ENCODE results near the gene VWCE.
"Not testable (repeated sequence)": the region's sequence is repeated elsewhere in the genome, so short reads cannot be mapped to it uniquely, and the experiment has no call there.

VWCE gene

DNA sequence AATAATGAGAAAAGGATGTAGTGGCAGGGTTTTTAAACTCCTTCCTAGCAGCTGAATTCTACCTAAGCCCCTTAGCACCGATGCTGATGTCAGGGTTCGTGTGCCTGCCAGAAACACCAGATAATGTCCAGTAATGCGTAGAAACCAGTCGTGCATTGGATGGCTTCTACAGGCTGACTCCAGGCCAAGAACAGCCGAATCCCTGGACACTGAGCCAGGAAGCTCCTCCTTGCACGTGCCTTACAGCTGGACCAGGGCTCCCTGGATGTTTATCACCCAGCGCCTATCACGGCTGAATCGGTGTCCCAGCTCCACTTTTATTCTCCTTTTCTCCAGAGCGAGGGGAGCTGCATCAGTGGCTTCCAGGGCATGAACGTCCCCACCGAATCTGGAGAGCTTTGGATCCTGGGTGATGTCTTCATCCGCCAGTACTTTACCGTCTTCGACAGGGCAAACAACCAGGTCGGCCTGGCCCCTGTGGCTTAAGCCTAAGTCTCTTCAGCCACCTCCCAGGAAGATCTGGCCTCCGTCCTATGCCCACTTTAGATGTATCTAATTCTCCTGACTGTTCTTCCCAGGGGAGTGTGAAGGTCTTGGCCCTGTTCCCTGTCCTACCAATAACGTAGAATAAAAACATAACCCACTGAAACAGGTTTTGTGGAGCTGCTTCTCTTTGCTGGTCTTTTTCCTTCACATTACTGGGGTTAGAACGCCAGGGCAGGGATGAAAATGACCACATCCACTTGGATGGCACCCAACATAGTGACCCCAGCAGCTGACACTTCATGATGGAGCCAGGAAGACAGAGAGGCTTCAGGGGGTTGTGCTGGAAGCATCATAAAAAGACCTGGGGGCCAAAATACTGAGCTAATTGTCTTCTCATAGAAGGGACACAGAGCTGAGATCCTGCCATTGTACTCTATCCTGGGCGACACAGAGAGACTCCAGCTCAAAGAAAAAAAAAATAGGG, 44.0 kb downstream of the VWCE start:
- DNase-seq, result not testable (repeated sequence)

DNA sequence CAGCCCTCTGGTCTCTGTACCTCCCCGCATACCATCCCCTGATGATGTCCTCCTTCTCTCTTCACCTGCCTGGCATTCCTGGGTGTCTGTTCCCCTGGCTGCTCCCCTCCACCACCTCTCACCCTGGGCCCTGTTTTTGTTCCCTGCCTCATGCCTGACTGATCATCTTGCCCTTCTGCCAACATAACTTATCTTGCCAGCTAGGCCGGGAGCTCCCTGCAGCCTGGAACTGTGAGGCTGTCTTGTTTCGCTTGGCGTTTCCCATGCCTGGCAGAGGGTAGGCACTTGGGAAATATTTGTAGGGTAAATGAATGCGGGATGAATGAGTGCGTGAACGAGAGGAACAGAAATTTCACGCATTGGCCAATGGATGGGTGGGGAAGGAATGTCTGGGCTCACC, 45.9 kb downstream of the VWCE start:
- DNase-seq, result not testable (repeated sequence)

DNA sequence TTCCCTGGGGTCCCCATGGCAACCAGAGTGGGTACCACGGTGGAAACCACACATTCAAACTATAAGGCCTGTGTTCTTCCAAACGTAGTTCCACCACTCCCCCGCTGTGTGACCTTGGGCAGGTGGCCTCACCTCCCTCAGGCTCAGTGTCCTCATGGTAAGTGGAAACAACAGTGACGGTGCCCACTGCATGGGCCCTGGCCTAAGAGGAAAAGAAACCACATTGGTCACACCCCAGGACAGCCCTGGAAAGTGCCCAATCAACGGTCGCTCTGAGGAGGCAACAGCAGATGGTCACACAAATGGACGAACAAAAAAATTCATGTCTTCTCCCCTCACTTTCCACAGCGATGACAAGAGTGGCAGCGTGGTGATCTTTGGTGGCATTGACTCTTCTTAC, 47.0 kb downstream of the VWCE start:
- DNase-seq, result not testable (repeated sequence)

DNA sequence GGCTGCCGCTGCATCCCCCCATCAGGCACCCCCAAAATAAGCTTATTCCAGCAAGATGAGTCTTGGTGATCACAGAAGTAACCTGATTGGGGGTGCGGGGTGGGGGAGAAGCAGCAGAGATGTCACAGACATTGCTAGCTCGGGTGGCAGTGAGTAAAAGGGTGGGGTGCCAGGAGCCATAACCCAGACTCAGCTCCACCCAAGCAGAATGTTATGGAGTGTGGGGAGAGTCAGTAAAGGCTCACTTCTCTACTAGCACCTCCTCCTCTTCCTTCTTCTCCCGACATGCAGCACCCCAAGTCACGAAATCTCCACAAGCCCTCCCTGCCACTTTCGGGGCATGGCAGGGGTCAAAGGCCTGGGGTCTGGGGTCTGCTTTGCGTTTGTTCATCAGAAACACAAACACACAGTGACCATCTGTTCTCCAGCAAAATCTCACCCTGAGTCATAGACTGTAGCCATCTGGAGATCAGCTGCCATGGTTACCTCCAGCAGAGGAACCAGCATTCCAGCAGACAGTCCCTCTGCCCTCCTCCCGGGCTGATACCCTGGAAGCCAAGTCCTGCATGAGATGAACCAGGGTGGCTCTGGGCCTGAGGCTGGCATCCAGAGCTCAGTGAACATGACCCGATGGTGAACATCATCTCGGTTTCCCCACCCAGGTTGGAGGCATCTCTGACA, 49.7 kb downstream of the VWCE start:
- not testable (repeated sequence) for DNase-seq

DNA sequence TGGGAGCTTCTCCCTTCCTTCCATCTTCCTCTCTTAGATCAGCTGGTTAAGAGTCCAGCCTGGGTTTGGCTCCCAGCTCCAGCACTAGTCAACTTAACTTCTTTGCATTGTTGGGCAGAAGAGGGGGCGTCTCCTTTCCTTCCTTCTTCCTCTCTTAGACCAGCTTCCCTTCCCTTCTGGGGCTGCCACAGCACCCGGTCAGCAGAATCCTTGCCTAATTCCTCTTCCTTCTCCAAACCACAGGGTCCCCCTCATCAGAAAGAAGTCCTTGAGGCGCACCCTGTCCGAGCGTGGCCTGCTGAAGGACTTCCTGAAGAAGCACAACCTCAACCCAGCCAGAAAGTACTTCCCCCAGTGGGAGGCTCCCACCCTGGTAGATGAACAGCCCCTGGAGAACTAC, 53.6 kb downstream of the VWCE start:
- DNase-seq, result not testable (repeated sequence)

DNA sequence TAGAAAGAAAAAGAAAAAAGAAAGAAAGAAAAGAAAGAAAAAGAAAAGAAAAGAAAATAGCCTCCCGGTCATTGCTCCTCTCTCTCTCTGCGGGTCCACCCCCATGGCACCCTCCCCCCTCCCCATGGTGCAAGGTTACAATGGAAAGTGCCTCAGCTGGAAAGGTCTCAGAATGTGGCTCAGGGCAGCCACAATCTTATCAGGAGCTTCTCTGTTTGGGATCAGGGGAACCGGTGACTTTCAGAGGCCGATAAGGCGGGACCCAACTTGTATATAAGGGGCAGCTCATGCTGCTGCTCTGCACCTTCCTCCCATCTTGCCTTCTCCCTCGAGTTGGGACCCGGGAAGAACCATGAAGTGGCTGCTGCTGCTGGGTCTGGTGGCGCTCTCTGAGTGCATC, 54.2 kb downstream of the VWCE start, which contains the start of gene PGA5:
Gene PGA5 (plus strand): TSS at position 301 of the 400 bp plus-strand sequence. CDS start 52 bp downstream, at position 353.
- not testable (repeated sequence) for DNase-seq

DNA sequence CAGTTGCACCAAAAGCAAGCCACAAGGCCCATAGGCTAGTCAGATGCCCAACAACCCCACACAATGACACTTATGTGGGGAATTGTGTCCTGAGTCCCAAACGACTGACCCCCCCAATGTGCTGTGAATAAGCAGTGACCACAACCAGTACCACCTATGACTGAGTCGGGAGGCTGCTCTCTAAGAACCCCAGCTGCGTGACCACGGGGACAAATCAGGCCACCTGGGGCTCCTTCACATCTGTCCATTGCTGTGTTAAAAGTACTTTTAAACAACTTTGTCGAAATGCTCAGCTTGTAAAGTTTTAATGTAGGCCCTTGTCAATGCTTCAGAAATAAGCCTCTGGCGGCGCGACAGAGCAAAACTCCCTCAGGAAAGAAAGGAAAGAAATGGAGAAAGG, 54.8 kb downstream of the VWCE start:
- DNase-seq, result not testable (repeated sequence)

DNA sequence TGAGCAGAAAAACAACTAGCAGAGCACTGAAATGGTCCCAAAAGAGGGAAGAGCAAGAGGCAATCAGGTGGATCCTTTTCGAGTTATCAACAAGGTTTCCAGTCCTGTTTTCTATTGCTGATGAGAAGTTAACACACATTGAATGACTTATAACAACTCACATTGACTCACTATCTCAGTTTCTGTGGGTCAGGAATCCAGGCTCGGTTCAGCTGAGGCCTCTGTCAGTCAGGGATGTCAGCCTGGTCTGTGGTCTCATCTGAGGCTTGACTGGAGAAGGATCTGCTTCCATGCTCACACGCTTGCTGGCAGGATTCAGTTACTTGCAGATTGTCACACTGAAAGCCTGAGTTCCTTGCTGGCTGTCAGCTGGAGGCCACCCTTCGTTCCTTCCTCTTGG, 58.0 kb downstream of the VWCE start:
- not testable (repeated sequence) for DNase-seq

DNA sequence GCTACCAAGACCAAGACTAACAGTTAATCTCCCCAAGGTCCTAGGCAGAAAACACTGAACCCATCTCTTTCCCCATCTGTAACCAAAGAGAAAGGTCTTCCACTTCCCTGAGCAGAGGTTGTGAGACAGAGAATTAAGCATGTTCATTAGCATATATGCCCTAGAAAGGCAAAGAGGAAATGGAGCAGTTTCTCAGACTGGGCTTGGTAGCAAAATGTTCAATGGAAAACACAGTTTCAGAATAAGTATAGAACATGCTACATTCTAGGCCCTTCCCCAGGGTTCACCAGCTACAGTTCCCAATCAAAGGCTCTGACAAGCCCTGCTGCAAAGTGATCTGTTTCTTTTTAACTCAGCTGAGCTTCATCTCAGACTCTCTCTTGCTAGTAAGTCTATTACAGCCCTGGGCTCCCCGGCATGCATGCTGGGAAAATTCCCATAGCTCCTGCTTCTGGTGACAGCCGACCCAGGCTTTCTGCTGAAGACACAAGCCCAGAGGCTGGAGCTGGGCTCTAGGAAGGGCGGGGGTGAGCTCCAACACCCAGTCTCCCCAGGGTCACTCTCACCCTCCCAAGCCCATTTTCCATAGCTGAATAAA, 62.5 kb downstream of the VWCE start:
- not testable (repeated sequence) for DNase-seq

DNA sequence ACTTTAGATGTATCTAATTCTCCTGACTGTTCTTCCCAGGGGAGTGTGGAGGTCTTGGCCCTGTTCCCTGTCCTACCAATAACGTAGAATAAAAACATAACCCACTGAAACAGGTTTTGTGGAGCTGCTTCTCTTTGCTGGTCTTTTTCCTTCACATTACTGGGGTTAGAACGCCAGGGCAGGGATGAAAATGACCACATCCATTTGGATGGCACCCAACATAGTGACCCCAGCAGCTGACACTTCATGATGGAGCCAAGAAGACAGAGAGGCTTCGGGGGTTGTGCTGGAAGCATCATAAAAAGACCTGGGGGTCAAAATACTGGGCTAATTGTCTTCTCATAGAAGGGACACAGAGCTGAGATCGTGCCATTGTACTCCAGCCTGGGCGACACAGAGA, 63.5 kb downstream of the VWCE start:
- DNase-seq, result not testable (repeated sequence)

DNA sequence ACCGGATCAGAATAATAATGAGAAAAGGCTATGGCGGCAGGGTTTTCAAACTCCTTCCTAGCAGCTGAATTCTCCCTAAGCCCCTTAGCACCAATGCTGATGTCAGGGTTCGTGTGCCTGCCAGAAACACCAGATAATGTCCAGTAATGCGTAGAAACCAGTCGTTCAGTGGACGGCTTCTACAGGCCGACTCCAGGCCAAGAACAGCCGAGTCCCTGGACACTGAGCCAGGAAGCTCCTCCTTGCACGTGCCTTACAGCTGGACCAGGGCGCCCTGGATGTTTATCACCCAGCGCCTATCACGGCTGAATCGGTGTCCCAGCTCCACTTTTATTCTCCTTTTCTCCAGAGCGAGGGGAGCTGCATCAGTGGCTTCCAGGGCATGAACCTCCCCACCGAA, 64.1 kb downstream of the VWCE start:
- DNase-seq, result not testable (repeated sequence)

DNA sequence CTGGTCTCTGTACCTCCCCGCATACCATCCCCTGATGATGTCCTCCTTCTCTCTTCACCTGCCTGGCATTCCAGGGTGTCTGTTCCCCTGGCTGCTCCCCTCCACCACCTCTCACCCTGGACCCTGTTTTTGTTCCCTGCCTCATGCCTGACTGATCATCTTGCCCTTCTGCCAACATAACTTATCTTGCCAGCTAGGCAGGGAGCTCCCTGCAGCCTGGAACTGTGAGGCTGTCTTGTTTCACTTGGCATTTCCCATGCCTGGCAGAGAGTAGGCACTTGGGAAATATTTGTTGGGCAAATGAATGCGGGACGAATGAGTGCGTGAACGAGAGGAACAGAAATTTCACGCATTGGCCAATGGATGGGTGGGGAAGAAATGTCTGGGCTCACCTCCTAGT, 65.7 kb downstream of the VWCE start:
- DNase-seq, result not testable (repeated sequence)

DNA sequence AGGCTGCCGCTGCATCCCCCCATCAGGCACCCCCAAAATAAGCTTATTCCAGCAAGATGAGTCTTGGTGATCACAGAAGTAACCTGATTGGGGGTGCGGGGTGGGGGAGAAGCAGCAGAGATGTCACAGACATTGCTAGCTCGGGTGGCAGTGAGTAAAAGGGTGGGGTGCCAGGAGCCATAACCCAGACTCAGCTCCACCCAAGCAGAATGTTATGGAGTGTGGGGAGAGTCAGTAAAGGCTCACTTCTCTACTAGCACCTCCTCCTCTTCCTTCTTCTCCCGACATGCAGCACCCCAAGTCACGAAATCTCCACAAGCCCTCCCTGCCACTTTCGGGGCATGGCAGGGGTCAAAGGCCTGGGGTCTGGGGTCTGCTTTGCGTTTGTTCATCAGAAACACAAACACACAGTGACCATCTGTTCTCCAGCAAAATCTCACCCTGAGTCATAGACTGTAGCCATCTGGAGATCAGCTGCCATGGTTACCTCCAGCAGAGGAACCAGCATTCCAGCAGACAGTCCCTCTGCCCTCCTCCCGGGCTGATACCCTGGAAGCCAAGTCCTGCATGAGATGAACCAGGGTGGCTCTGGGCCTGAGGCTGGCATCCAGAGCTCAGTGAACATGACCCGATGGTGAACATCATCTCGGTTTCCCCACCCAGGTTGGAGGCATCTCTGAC, 68.5 kb downstream of the VWCE start:
- DNase-seq, result not testable (repeated sequence)

DNA sequence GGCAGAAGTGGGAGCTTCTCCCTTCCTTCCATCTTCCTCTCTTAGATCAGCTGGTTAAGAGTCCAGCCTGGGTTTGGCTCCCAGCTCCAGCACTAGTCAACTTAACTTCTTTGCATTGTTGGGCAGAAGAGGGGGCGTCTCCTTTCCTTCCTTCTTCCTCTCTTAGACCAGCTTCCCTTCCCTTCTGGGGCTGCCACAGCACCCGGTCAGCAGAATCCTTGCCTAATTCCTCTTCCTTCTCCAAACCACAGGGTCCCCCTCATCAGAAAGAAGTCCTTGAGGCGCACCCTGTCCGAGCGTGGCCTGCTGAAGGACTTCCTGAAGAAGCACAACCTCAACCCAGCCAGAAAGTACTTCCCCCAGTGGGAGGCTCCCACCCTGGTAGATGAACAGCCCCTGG, 72.4 kb downstream of the VWCE start:
- not testable (repeated sequence) for DNase-seq

DNA sequence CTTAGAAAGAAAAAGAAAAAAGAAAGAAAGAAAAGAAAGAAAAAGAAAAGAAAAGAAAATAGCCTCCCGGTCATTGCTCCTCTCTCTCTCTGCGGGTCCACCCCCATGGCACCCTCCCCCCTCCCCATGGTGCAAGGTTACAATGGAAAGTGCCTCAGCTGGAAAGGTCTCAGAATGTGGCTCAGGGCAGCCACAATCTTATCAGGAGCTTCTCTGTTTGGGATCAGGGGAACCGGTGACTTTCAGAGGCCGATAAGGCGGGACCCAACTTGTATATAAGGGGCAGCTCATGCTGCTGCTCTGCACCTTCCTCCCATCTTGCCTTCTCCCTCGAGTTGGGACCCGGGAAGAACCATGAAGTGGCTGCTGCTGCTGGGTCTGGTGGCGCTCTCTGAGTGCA, 73.1 kb downstream of the VWCE start, which contains the start of gene PGA4:
Gene PGA4 (plus strand): TSS at position 301 of the 400 bp plus-strand sequence. CDS start 54 bp downstream, at position 355.
- not testable (repeated sequence) for DNase-seq

DNA sequence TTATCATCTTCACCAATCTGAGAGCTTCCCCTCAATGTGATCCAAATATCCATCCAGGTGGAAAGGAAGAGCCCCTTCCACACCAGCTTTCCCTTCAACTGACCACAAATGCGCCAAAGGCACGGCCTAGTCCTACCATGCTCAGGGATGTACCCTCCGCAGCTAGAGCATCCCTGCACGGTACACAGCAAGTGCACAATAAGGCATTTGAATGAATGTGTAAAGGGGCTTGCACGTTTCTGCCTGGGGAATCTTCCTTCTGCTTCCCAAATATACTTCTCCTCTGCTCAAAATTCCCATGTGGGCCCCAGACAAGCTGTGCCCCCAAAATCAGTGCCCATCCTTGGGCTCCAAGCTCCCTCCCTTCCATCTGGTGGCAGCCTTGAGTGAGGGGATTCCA, 76.1 kb downstream of the VWCE start:
- DNase-seq, result not testable (repeated sequence)

DNA sequence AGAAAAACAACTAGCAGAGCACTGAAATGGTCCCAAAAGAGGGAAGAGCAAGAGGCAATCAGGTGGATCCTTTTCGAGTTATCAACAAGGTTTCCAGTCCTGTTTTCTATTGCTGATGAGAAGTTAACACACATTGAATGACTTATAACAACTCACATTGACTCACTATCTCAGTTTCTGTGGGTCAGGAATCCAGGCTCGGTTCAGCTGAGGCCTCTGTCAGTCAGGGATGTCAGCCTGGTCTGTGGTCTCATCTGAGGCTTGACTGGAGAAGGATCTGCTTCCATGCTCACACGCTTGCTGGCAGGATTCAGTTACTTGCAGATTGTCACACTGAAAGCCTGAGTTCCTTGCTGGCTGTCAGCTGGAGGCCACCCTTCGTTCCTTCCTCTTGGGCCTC, 76.8 kb downstream of the VWCE start:
- DNase-seq, result not testable (repeated sequence)

DNA sequence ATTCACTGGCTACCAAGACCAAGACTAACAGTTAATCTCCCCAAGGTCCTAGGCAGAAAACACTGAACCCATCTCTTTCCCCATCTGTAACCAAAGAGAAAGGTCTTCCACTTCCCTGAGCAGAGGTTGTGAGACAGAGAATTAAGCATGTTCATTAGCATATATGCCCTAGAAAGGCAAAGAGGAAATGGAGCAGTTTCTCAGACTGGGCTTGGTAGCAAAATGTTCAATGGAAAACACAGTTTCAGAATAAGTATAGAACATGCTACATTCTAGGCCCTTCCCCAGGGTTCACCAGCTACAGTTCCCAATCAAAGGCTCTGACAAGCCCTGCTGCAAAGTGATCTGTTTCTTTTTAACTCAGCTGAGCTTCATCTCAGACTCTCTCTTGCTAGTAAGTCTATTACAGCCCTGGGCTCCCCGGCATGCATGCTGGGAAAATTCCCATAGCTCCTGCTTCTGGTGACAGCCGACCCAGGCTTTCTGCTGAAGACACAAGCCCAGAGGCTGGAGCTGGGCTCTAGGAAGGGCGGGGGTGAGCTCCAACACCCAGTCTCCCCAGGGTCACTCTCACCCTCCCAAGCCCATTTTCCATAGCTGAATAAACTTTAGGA, 81.3 kb downstream of the VWCE start:
- not testable (repeated sequence) for DNase-seq

DNA sequence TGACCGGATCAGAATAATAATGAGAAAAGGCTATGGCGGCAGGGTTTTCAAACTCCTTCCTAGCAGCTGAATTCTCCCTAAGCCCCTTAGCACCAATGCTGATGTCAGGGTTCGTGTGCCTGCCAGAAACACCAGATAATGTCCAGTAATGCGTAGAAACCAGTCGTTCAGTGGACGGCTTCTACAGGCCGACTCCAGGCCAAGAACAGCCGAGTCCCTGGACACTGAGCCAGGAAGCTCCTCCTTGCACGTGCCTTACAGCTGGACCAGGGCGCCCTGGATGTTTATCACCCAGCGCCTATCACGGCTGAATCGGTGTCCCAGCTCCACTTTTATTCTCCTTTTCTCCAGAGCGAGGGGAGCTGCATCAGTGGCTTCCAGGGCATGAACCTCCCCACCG, 82.9 kb downstream of the VWCE start:
- not testable (repeated sequence) for DNase-seq

DNA sequence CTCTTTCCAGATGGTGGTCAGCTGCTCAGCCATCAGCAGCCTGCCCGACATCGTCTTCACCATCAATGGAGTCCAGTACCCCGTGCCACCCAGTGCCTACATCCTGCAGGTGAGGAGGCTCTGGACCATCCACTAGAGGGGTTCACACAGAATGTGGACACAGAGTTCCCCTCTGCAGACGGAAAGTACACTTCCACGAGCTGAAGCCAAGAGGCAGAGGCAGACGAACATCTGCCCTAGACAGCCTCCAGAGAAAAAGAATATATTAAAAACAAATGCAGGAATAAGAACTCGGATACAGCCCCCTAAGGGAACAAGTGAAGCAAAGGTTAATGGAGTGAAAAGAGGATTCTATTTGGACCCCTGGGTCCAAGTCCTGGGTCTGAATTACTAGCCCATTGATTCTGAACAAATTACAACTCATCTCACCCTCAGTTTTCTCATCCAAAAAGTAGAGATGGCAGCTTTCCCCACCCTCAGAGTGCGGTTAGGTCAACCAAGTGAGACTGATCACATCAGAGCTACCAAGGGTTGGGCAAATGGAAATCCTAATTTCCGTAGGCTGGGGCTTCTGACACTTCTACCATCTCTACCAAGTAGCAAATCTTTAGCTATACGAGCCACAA, 83.7 kb downstream of the VWCE start:
- not testable (repeated sequence) for DNase-seq

DNA sequence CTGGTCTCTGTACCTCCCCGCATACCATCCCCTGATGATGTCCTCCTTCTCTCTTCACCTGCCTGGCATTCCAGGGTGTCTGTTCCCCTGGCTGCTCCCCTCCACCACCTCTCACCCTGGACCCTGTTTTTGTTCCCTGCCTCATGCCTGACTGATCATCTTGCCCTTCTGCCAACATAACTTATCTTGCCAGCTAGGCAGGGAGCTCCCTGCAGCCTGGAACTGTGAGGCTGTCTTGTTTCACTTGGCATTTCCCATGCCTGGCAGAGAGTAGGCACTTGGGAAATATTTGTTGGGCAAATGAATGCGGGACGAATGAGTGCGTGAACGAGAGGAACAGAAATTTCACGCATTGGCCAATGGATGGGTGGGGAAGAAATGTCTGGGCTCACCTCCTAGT, 84.5 kb downstream of the VWCE start:
- not testable (repeated sequence) for DNase-seq
